DOHH2 (cell line): ENCODE measurements around the gene CFAP77.

Experiments used
- EZH2phosphoT487 ChIP-seq: fragments of 200-600 bp; sonication (generic); IDR thresholded peaks from 2 replicates; pipeline ENCODE4 v1.6.1; 2017; ENCODE audit warnings: borderline replicate concordance, mild to moderate bottlenecking, antibody characterized with exemption, low read length, moderate library complexity, mixed read lengths
- TF ChIP-seq, protein P1 (sequence below): fragments of 200-600 bp; sonication (generic); IDR thresholded peaks from one replicate; pipeline ENCODE4 v1.5.1; 2014; ENCODE audit warnings: antibody characterized with exemption, mild to moderate bottlenecking, low read depth, low read length; ENCODE audit not compliant: poor library complexity, severe bottlenecking

DNA sequence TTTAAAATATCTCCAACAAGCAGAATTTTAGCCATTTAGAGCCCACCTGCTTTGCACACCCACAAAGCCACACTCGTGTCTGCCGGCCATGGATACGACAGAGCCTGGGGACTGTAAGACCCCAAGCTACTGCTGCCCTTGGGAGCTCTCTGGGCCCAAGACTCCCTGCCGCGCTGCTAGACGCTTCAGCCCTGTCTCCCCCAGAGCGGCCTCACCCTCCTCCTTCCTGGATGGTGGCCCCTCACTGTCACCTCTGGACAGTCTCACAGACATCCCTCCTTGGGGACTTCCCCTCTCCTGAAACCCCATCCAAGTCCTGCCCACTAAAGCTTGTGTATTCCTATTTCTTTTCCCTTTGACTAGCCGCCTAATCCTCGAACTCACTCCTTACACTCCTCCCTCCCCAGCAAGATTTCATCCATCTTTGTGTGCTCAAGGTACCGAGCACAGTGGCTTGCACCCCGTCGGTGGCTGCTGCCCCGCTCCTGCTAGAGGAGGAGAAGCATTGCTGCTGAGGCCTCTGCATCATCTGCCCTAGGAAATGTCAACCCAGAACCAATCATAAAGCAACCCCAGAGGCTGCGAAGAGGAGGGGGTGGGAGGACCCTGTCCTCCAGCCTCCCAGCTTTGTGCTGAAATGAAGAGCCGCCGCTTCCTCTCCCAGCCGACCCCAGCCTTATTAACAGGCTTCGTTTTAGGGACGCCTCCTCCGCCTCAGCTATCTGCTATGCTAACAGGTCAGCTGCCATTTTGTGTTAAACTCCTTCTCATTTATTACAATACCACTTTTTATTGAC, 71.2 kb downstream of the CFAP77 start:
- TF ChIP-seq, protein P1, sequence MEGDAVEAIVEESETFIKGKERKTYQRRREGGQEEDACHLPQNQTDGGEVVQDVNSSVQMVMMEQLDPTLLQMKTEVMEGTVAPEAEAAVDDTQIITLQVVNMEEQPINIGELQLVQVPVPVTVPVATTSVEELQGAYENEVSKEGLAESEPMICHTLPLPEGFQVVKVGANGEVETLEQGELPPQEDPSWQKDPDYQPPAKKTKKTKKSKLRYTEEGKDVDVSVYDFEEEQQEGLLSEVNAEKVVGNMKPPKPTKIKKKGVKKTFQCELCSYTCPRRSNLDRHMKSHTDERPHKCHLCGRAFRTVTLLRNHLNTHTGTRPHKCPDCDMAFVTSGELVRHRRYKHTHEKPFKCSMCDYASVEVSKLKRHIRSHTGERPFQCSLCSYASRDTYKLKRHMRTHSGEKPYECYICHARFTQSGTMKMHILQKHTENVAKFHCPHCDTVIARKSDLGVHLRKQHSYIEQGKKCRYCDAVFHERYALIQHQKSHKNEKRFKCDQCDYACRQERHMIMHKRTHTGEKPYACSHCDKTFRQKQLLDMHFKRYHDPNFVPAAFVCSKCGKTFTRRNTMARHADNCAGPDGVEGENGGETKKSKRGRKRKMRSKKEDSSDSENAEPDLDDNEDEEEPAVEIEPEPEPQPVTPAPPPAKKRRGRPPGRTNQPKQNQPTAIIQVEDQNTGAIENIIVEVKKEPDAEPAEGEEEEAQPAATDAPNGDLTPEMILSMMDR, result no peak
- TF ChIP-seq EZH2phosphoT487, result no peak
